Lower leg skin (tissue), 3 donors: ENCODE results near the gene KIF26B.

Experiments
- POLR2A ChIP-seq, 2 donors: fragments of 450-650 bp; IDR thresholded peaks; one replicate each; pipeline ENCODE4 v1.6.1; 2016 to 2017; ENCODE audit warnings: antibody characterized with exemption in 2 of 2, mild to moderate bottlenecking in 1 of 2, moderate library complexity in 1 of 2
- TF ChIP-seq, protein P1 (sequence below), 3 donors: fragments of 450-650 bp; IDR thresholded peaks; one replicate each; pipeline ENCODE4 v1.5.1; 2016; ENCODE audit warnings: antibody characterized with exemption in 3 of 3, mild to moderate bottlenecking in 3 of 3, moderate library complexity in 2 of 3

DNA sequence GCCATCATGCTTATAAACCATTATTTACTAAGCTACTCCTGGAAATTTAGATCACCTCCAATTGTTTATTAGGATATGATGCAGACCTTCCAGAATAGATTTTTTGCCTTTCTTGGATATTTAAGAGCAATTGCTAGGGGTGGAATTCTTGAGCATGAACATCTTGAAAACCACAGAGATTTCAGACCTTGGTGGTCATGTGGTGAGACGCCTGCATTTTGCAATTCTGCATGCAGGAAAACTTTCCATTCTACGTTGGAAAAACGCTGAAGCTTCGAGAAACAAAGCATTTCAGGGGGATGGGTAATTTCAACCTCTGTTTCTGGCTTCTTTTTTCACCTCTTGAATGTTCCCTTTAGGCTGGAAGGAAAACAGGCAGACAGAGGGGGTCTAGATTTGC, 596.3 kb downstream of the KIF26B start:
- TF ChIP-seq, protein P1, sequence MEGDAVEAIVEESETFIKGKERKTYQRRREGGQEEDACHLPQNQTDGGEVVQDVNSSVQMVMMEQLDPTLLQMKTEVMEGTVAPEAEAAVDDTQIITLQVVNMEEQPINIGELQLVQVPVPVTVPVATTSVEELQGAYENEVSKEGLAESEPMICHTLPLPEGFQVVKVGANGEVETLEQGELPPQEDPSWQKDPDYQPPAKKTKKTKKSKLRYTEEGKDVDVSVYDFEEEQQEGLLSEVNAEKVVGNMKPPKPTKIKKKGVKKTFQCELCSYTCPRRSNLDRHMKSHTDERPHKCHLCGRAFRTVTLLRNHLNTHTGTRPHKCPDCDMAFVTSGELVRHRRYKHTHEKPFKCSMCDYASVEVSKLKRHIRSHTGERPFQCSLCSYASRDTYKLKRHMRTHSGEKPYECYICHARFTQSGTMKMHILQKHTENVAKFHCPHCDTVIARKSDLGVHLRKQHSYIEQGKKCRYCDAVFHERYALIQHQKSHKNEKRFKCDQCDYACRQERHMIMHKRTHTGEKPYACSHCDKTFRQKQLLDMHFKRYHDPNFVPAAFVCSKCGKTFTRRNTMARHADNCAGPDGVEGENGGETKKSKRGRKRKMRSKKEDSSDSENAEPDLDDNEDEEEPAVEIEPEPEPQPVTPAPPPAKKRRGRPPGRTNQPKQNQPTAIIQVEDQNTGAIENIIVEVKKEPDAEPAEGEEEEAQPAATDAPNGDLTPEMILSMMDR (IDR thresholded peaks at IDR 0.05): no peak
- no peak for TF ChIP-seq POLR2A (IDR thresholded peaks at IDR 0.05)
